ENCODE measurements around the gene EPHB1.

- TF ChIP-seq CTCF (IDR thresholded peaks at IDR 0.05), result no peak
- no peak for TF ChIP-seq POLR2A (IDR thresholded peaks at IDR 0.05)
These were observed 497.1 kb downstream of the EPHB1 start for GRCh38 chr3:135292162-135292561.

Data from esophagus squamous epithelium (tissue), 4 donors.